ENCODE data around the gene NUP54. TPM values are rescaled to one million over a fixed set of nuclear protein-coding genes. Genes with fewer than 3 reads are reported as not detected.

Gene NUP54
- total RNA-seq, 1 donor from 2014 or later: 68.8 TPM

DNA sequence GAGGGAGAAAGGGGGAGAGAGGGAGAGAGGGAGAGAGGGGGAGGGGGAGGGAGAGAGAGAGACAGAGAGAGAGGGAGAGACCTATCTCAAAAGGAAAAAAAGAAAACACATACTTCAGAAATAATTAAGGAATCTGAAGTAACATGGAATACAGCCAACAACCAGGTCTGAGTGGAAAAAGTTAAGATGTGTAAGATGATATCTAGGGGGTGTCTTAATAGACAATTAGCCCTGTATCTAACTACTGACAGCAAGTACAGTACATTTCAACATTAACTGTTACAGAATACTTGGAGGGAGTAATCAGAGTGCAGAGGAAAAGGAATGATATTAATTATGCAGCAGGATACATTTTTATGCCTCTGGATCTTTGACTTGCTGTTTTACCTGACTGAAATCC is 22.4 kb downstream of the NUP54 start:
- Mint-ChIP-seq H3K36me3 (ENCODE audit: insufficient read depth) (peaks cover 31% of the 10 kb centered on the region), H3K4me1 (ENCODE audit: low read depth) (no peaks in the 10 kb centered on the region)

DNA sequence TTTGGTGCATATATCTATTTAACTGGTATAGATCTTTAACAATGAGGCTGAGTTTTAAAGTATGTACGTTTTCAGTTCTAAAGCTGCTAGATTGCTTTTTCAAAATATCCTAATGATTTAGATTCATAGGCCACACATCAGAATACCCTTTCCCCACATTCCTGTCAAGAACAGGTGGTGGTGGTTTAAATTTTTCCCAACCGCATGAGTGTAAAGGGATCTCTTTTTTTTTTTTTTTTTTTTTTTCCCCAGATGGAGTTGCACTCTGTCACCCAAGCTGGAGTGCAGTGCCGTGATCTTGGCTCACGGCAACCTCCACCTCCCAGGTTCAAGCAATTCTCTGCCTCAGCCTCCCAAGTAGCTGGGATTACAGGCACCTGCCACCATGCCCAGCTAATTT is 28.0 kb downstream of the NUP54 start:
- DNase-seq (ENCODE audit: low spot score, unreplicated experiment): no peak
- Mint-ChIP-seq H3K9me3 (ENCODE audit: low read depth) (no peaks in the 10 kb centered on the region), H3K27ac (no peak overlapping the region), H3K36me3 (ENCODE audit: insufficient read depth) (peaks cover 45% of the 10 kb centered on the region), H3K4me1 (ENCODE audit: low read depth) (no peaks in the 10 kb centered on the region), H3K27me3 (no peaks in the 10 kb centered on the region), H3K4me3 (ENCODE audit: low read depth) (no peak overlapping the region)
- TF ChIP-seq, protein P1, sequence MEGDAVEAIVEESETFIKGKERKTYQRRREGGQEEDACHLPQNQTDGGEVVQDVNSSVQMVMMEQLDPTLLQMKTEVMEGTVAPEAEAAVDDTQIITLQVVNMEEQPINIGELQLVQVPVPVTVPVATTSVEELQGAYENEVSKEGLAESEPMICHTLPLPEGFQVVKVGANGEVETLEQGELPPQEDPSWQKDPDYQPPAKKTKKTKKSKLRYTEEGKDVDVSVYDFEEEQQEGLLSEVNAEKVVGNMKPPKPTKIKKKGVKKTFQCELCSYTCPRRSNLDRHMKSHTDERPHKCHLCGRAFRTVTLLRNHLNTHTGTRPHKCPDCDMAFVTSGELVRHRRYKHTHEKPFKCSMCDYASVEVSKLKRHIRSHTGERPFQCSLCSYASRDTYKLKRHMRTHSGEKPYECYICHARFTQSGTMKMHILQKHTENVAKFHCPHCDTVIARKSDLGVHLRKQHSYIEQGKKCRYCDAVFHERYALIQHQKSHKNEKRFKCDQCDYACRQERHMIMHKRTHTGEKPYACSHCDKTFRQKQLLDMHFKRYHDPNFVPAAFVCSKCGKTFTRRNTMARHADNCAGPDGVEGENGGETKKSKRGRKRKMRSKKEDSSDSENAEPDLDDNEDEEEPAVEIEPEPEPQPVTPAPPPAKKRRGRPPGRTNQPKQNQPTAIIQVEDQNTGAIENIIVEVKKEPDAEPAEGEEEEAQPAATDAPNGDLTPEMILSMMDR (IDR thresholded peaks at IDR 0.05; ENCODE audit: unreplicated experiment): no peak

More for the DNA sequence above, 22.4 kb downstream of the NUP54 start:
- no peak overlapping the region for H3K4me3 Mint-ChIP-seq (ENCODE audit: low read depth)
- H3K9me3 Mint-ChIP-seq (ENCODE audit: low read depth): no peaks in the 10 kb centered on the region
- no peak for DNase-seq (ENCODE audit: low spot score, unreplicated experiment)
- H3K27ac Mint-ChIP-seq: no peak overlapping the region
- no peaks in the 10 kb centered on the region for H3K27me3 Mint-ChIP-seq
- TF ChIP-seq, protein P1 (IDR thresholded peaks at IDR 0.05; ENCODE audit: unreplicated experiment): no peak

DNA sequence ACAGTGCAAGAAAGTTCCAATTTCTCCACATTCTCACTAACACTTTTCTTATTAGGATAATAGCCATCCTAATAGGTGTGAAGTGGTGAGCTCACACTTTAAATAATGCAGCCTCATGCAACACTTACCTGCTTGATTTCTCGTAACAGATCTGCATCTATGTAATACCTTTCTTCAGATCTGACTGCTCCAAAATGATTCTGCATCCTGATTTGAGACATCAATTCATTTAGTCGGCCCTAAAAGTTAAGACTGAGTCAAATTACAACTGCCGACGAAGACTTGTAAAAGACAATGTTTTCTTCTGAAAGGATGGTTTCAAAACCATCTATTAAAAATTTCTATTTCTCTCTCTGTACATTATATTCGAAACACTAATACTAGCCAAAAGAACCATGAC is 30.7 kb downstream of the NUP54 start:
- peaks cover 44% of the 10 kb centered on the region for H3K36me3 Mint-ChIP-seq (ENCODE audit: insufficient read depth)
- TF ChIP-seq, protein P1 (IDR thresholded peaks at IDR 0.05; ENCODE audit: unreplicated experiment): no peak
- no peak overlapping the region for H3K27ac Mint-ChIP-seq
- no peaks in the 10 kb centered on the region for H3K4me1 Mint-ChIP-seq (ENCODE audit: low read depth)
- no peaks in the 10 kb centered on the region for H3K9me3 Mint-ChIP-seq (ENCODE audit: low read depth)
- H3K27me3 Mint-ChIP-seq: no peaks in the 10 kb centered on the region
- H3K4me3 Mint-ChIP-seq (ENCODE audit: low read depth): no peak overlapping the region
- no peak for DNase-seq (ENCODE audit: low spot score, unreplicated experiment)

DNA sequence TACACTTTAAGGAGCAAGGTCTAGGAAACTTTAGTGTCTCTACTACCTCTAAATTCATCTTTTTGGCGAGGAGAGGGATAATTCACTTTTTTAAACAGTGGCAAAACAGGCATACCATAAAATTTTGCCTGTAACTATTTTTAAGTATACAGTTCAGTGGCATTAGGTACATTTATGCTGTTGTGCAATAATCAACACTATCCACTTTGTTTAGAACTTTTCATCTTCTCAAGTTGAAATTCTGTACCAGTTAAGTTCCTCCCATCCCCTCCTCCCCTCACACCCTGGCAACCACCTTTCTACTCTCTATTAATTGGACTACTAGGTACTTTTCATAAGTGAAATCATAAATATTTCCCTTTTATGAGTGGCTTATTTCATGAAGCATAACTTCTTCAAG is 31.4 kb downstream of the NUP54 start:
- Mint-ChIP-seq H3K4me1 (ENCODE audit: low read depth) (no peaks in the 10 kb centered on the region), H3K27ac (peak overlapping the region; percentile 62), H3K4me3 (ENCODE audit: low read depth) (no peak overlapping the region), H3K9me3 (ENCODE audit: low read depth) (no peaks in the 10 kb centered on the region), H3K36me3 (ENCODE audit: insufficient read depth) (peaks cover 41% of the 10 kb centered on the region), H3K27me3 (no peaks in the 10 kb centered on the region)
- no peak for DNase-seq (ENCODE audit: low spot score, unreplicated experiment)
- TF ChIP-seq, protein P1 (IDR thresholded peaks at IDR 0.05; ENCODE audit: unreplicated experiment): no peak

DNA sequence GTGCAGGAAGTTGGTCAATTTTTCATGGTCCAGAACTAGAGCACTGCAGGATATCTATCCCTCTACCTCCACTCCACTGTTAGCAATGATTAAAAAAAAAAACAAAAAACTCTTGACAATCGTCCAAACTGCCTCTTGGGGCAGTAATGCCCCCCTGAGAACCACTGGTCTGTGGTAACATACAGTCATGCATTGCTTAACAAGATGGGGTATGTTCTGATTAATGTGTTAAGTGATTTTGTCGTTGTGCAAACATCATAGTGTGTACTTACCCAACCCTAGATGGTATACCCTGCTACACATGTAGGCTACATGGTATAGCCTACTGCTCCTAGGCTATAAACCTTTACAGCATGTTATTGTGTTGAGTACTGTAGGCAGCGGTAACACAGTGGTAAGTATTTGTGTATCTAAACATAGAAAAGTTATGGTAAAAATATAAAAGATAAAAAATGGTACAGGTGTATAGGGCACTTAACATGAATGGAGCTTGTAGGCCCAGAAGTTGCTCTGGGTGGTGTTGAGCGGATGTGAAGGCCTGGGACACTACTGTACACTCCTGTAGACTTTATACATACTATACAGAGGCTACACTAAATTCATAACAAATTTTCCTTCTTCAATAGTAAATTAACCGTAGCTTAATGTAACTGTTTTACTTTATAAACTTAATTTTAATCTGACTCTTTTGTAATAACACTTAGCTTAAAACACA is 39.6 kb downstream of the NUP54 start:
- TF ChIP-seq, protein P1 (IDR thresholded peaks at IDR 0.05; ENCODE audit: unreplicated experiment): peak; percentile 30
- H3K4me1 Mint-ChIP-seq (ENCODE audit: low read depth): peaks cover 8% of the 10 kb centered on the region
- H3K9me3 Mint-ChIP-seq (ENCODE audit: low read depth): no peaks in the 10 kb centered on the region
- no peak for DNase-seq (ENCODE audit: low spot score, unreplicated experiment)
- no peaks in the 10 kb centered on the region for H3K27me3 Mint-ChIP-seq
- peaks cover 6% of the 10 kb centered on the region for H3K36me3 Mint-ChIP-seq (ENCODE audit: insufficient read depth)
- no peak overlapping the region for H3K4me3 Mint-ChIP-seq (ENCODE audit: low read depth)
- no peak overlapping the region for H3K27ac Mint-ChIP-seq

All from progenitor cell of endocrine pancreas (in vitro differentiated cells).